Neutrophil (primary cell): ENCODE data around the gene ITPR1.

Experiments used
- H3K27ac ChIP-seq: fragments of 200-600 bp; sonication (generic); 2 replicates; pipeline ENCODE4 v1.5.1; 2016; ENCODE audit warnings: mild to moderate bottlenecking, moderate library complexity
- H3K27me3 ChIP-seq: fragments of 200-600 bp; sonication (generic); 2 replicates; pipeline ENCODE4 v1.6.0; 2016; ENCODE audit warnings: mild to moderate bottlenecking
- H3K36me3 ChIP-seq: fragments of 200-600 bp; sonication (generic); 2 replicates; pipeline ENCODE4 v1.5.1; 2017
- H3K4me1 ChIP-seq, 2 experiments: fragments of 200-600 bp in 1 of 2; sonication (generic) in 1 of 2; 1 replicate in 1 of 2; 2 replicates in 1 of 2; pipeline versions ENCODE4 v1.5.1 to v1.6.1; 2013 to 2016; ENCODE audit warnings: low read depth in 1 of 2, low read length in 1 of 2, mild to moderate bottlenecking in 1 of 2, moderate library complexity in 1 of 2; ENCODE audit not compliant: control insufficient read depth in 1 of 2, insufficient read depth in 1 of 2
- H3K4me3 ChIP-seq, 2 experiments: fragments of 200-600 bp in 1 of 2; sonication (generic) in 1 of 2; 1 replicate in 1 of 2; 2 replicates in 1 of 2; pipeline ENCODE4 v1.5.1; 2013 to 2016; ENCODE audit warnings: low read depth in 1 of 2, low read length in 1 of 2, mild to moderate bottlenecking in 1 of 2, moderate library complexity in 1 of 2
- H3K9me3 ChIP-seq: fragments of 200-600 bp; sonication (generic); 2 replicates; pipeline ENCODE4 v1.5.1; 2016
- TF ChIP-seq, protein P1 (sequence below): fragments of 200-600 bp; sonication (generic); IDR thresholded peaks from 2 replicates; pipeline ENCODE4 v1.5.1; 2016; ENCODE audit warnings: antibody characterized with exemption

The ITPR1 gene

DNA sequence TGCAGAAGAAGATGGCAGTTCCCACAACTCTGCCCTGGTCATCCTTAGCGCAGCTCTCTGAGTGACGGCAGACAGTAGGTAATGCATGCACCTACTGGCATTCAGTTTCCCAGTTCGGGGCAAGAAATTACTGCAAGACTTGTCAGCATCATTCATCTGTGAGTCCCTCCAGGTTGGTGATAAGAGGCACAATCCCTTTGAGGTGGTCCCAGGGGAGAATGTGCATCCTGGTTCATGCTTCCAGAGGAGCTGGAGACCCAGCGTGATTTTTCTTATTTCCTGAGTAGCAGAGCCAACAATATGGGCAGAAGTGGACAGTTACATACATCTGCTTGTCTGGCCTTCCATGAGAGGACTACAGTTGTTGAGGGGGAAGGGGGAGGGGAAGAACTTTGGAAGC is 250.2 kb downstream of the ITPR1 start:
- Histone ChIP-seq H3K4me3 (no peak overlapping the region), H3K27ac (no peak overlapping the region), H3K27me3 (no peaks in the 10 kb centered on the region), H3K9me3 (no peaks in the 10 kb centered on the region), H3K4me1 (peaks cover 18 to 20% of the 10 kb centered on the region in 2 experiments), H3K36me3 (no peaks in the 10 kb centered on the region)
- TF ChIP-seq, protein P1, sequence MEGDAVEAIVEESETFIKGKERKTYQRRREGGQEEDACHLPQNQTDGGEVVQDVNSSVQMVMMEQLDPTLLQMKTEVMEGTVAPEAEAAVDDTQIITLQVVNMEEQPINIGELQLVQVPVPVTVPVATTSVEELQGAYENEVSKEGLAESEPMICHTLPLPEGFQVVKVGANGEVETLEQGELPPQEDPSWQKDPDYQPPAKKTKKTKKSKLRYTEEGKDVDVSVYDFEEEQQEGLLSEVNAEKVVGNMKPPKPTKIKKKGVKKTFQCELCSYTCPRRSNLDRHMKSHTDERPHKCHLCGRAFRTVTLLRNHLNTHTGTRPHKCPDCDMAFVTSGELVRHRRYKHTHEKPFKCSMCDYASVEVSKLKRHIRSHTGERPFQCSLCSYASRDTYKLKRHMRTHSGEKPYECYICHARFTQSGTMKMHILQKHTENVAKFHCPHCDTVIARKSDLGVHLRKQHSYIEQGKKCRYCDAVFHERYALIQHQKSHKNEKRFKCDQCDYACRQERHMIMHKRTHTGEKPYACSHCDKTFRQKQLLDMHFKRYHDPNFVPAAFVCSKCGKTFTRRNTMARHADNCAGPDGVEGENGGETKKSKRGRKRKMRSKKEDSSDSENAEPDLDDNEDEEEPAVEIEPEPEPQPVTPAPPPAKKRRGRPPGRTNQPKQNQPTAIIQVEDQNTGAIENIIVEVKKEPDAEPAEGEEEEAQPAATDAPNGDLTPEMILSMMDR = no peak

DNA sequence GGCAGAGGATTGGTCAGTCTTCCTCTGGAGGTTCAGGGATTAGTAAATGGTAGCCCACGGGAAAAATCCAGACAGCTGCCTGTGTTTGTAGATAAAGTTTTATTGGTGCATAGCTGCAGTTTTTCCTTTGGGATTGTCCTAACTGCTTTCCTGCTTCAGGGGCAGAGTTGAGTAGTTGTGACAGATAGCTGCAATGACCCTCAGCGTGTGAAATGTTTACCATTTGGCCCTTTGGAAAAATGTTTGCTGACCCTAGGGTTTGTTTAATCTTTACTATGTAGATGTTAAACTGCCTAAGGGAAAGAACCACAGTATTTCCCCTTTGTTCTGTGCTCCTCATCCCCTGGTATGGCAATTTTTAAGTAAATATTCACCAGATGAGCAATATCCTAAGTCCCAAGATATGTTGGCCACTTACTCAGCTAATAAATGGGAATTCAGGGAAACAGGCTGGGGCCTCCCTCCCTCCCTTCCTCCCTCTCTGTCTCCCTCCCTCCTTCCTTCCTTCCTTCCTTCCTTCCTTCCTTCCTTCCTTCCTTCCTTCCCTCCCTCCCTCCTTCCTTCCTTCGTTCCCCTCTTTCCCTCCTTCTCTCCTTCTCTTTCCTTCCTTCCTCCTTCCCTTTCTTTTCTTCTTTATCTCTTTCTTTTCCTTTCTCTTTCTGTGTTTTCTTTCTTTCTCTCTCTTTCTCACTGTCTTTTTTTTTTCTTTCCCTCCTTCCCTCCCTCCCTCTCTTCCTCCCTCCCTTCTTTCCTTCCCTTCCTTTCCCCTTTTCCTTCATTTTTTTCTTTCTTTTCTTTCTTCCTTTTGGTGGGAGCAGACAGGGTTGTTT is 251.5 kb downstream of the ITPR1 start:
- TF ChIP-seq, protein P1 = no peak
- H3K27ac ChIP-seq = no peak overlapping the region
- no peaks in the 10 kb centered on the region for H3K36me3 ChIP-seq
- no peaks in the 10 kb centered on the region for H3K9me3 ChIP-seq
- H3K4me1 ChIP-seq = peaks cover 18 to 27% of the 10 kb centered on the region in 2 experiments
- no peaks in the 10 kb centered on the region for H3K27me3 ChIP-seq
- no peak overlapping the region for H3K4me3 ChIP-seq

DNA sequence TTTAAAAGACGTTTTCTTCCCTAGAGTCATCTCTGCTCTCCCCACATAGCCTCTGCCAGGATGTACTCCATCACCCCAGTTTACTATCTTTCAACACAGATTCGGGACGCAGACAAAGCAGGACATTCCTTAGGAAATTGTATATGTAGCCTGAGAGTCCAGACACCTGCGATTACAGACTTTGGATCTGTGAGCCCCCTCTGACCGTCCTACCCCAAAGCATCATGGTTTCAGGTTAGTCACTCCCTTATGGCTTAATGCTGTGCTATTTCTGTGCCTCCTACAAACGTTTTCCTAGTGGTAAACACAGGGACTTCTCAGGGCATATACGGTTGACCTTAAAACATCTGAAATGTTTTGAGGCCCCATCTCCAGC is 252.1 kb downstream of the ITPR1 start:
- no peak overlapping the region for H3K4me3 ChIP-seq
- TF ChIP-seq, protein P1 = no peak
- no peak overlapping the region for H3K27ac ChIP-seq
- H3K9me3 ChIP-seq = no peaks in the 10 kb centered on the region
- H3K27me3 ChIP-seq = no peaks in the 10 kb centered on the region
- no peaks in the 10 kb centered on the region for H3K36me3 ChIP-seq
- peaks cover 21 to 29% of the 10 kb centered on the region in 2 experiments for H3K4me1 ChIP-seq

DNA sequence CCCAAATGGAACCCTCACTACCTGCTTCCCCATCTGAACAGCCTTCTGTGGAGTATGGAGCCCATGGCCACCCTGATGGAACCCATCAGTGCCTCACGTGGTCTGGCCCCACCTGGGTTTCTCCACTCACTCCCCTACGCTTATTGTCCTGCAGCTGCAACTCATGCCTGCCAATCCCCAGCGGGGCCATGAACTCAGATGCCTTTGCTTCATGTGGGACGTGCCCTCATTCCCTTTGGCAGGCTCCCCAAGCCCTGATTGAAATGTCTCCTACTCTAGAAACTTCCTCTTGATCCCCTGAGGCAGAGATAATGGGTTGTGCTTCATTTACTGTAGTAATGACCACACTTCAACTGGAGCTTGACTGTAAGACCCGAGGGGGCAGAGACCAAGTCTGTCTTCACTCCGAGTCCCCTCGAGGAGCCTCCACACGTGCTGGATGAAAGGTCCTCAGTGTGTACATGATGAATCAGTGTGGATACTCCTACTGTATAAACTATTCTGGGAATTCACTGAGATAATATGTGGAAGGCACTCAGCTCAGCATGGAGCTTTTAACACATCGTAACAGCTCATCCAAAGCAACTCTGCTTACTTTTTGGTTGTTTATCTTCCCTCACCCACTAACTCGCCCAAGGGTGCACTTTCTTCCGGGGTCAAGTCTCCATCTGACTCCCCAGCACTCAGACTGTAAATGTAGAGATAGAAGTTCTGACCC is 253.3 kb downstream of the ITPR1 start:
- no peaks in the 10 kb centered on the region for H3K36me3 ChIP-seq
- TF ChIP-seq, protein P1 = no peak
- no peak overlapping the region for H3K4me3 ChIP-seq
- no peaks in the 10 kb centered on the region for H3K27me3 ChIP-seq
- peaks cover 21 to 29% of the 10 kb centered on the region in 2 experiments for H3K4me1 ChIP-seq
- H3K9me3 ChIP-seq = no peaks in the 10 kb centered on the region
- no peak overlapping the region for H3K27ac ChIP-seq

DNA sequence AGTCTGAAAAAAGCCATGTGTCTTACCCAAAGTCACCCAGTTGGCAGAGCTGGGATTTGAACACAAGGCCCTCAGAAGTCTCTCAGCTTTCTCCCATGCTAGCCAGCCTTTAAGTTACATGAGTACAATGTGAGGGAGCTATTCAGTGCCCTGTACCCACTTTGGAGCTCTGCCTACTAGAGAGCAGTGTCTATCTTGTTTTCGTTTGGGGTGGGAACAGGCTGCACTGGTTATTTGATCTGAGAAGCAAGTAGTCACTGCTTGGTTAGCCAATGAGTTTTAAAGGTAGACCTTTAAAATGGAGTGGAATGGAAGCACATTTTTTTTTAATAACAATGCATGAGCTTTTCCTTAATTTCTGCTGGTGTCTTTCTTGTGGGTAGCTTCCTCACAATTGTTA is 255.0 kb downstream of the ITPR1 start:
- no peak overlapping the region for H3K27ac ChIP-seq
- no peaks in the 10 kb centered on the region for H3K36me3 ChIP-seq
- H3K27me3 ChIP-seq = no peaks in the 10 kb centered on the region
- TF ChIP-seq, protein P1 = no peak
- H3K4me1 ChIP-seq = peaks cover 32 to 37% of the 10 kb centered on the region in 2 experiments
- no peak overlapping the region for H3K4me3 ChIP-seq
- H3K9me3 ChIP-seq = no peaks in the 10 kb centered on the region
